ENCODE data around the gene TECPR2.

GRCh38 chr14:102492531-102492910, 129.8 kb downstream of the TECPR2 start:
- no peak for TF ChIP-seq POLR2AphosphoS5 (IDR thresholded peaks at IDR 0.05; ENCODE audit: low read depth, low read length)
- TF ChIP-seq POLR2A (IDR thresholded peaks at IDR 0.05; ENCODE audit: low read depth, low read length): no peak
- no peak for TF ChIP-seq SPI1 (IDR thresholded peaks at IDR 0.05; ENCODE audit: low read depth, low read length)
- TF ChIP-seq TAF1 (IDR thresholded peaks at IDR 0.05; ENCODE audit: low read depth, low read length): no peak
- TF ChIP-seq POU2F2 (IDR thresholded peaks at IDR 0.05; ENCODE audit: low read depth, low read length): no peak
